ENCODE measurements around the gene PHETA2. TPM values are rescaled to one million over a fixed set of nuclear protein-coding genes. Genes with fewer than 3 reads are reported as not detected.

PHETA2 gene
- total RNA-seq, 4 donors from 2014 or later = 7.5 to 15.4 (median 12.9) TPM

- TF ChIP-seq CTCF (IDR thresholded peaks at IDR 0.05; ENCODE audit: low read depth) = no peak
Observed at GRCh38 chr22:42065438-42066125, 8.5 kb upstream of the PHETA2 start.

- TF ChIP-seq CTCF (IDR thresholded peaks at IDR 0.05; ENCODE audit: low read depth) = no peak
Observed at GRCh38 chr22:42066126-42066761, 7.8 kb upstream of the PHETA2 start.

GRCh38 chr22:42066937-42067336, 7.1 kb upstream of the PHETA2 start:
- no peak for TF ChIP-seq CTCF (IDR thresholded peaks at IDR 0.05; ENCODE audit: low read depth)

- no peak for TF ChIP-seq CTCF (IDR thresholded peaks at IDR 0.05; ENCODE audit: low read depth)
Observed at GRCh38 chr22:42067671-42068251, 6.3 kb upstream of the PHETA2 start.

GRCh38 chr22:42068291-42068690, 5.8 kb upstream of the PHETA2 start:
- no peak for TF ChIP-seq CTCF (IDR thresholded peaks at IDR 0.05; ENCODE audit: low read depth)

GRCh38 chr22:42069801-42070516, 4.1 kb upstream of the PHETA2 start:
- no peak for TF ChIP-seq CTCF (IDR thresholded peaks at IDR 0.05; ENCODE audit: low read depth)

Data from subcutaneous adipose tissue (tissue), 4 donors.